AML-193 (cell line): ENCODE results near the gene ZDHHC14.

Source experiments
- DNase-seq, 2 experiments: peaks; one replicate each; lab custom pipeline; 2025; lab: John Stamatoyannopoulos, UW

The ZDHHC14 gene

GRCh38 chr6:157625764-157626163 lies 244.8 kb downstream of the ZDHHC14 start:
- DNase-seq, result no peak

- no peak for DNase-seq
These were observed 246.4 kb downstream of the ZDHHC14 start for GRCh38 chr6:157627195-157627966.

GRCh38 chr6:157628463-157628862 lies 247.5 kb downstream of the ZDHHC14 start:
- DNase-seq, result no peak

- DNase-seq, result no peak
These were observed 248.2 kb downstream of the ZDHHC14 start for GRCh38 chr6:157629220-157629619.

GRCh38 chr6:157630463-157631080 lies 249.6 kb downstream of the ZDHHC14 start:
- DNase-seq, result no peak

GRCh38 chr6:157631412-157631811 lies 250.4 kb downstream of the ZDHHC14 start:
- no peak for DNase-seq

- no peak for DNase-seq
These were observed 251.0 kb downstream of the ZDHHC14 start for GRCh38 chr6:157631838-157632614.

- no peak for DNase-seq
These were observed 251.8 kb downstream of the ZDHHC14 start for GRCh38 chr6:157632821-157633220.

GRCh38 chr6:157634546-157634945 lies 253.6 kb downstream of the ZDHHC14 start:
- no peak for DNase-seq

GRCh38 chr6:157635388-157636244 lies 254.6 kb downstream of the ZDHHC14 start:
- no peak for DNase-seq

- DNase-seq, result no peak
These were observed 256.5 kb downstream of the ZDHHC14 start for GRCh38 chr6:157637516-157637915.

- no peak for DNase-seq
These were observed 257.1 kb downstream of the ZDHHC14 start for GRCh38 chr6:157637941-157638662.

- no peak for DNase-seq
These were observed 257.8 kb downstream of the ZDHHC14 start for GRCh38 chr6:157638779-157639178.

GRCh38 chr6:157640746-157641451 lies 259.9 kb downstream of the ZDHHC14 start:
- DNase-seq, result no peak

- no peak for DNase-seq
These were observed 260.8 kb downstream of the ZDHHC14 start for GRCh38 chr6:157641837-157642236.

GRCh38 chr6:157642736-157643135 lies 261.7 kb downstream of the ZDHHC14 start:
- DNase-seq, result no peak

- DNase-seq, result peak; percentile 50 to 71
These were observed 263.2 kb downstream of the ZDHHC14 start for GRCh38 chr6:157644043-157644810.

- no peak for DNase-seq
These were observed 264.3 kb downstream of the ZDHHC14 start for GRCh38 chr6:157645201-157645795.

GRCh38 chr6:157646012-157646411 lies 265.0 kb downstream of the ZDHHC14 start:
- no peak for DNase-seq
